ENCODE results near the gene LRRN4CL. TPM values are rescaled to one million over a fixed set of nuclear protein-coding genes. Genes with fewer than 3 reads are reported as not detected.
A peak's percentile ranks its signal among the peaks of the same experiment; 100 is the strongest.

The LRRN4CL gene
- total RNA-seq, 1 donor from 2014 or later, result 0.34 TPM

DNA sequence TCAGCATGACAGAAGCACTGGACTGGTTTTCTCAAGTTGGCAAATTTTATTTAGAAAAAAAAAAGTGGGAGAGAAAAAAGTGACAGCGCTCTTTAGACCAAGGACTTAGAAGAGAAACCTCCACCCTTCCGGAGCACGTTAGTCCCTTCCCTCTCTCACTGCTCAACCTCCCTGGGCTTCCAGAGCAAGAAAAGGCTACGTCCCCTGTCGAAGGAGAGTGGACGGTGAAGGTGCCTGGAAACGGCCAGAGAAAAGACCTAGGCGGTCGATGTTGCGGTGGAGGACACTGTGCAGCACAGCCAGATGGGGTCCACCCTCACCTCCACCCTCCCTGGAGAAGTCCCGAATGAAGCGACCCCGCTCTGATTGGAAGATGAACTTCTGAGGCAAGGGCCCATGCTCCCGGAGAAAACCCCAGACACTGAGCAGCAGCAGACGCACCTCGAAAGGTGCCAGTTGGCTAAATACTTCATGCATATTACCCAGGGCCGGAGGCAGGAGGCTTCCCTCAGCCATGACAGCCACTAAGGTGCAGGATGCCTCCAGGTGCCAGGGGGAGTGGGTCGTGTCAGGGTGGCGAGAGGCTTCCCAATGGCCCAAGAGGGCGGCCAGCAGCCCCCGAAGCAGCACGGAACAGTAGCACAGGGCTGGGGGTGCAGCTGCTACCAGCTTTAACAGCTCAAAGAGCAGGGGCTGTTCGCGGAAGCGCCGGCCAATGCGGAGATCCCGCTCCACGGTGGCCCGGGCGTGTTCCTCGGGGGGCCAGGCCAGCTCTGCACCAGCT lies 42.3 kb downstream of the LRRN4CL start:
- DNase-seq, result no peak

DNA sequence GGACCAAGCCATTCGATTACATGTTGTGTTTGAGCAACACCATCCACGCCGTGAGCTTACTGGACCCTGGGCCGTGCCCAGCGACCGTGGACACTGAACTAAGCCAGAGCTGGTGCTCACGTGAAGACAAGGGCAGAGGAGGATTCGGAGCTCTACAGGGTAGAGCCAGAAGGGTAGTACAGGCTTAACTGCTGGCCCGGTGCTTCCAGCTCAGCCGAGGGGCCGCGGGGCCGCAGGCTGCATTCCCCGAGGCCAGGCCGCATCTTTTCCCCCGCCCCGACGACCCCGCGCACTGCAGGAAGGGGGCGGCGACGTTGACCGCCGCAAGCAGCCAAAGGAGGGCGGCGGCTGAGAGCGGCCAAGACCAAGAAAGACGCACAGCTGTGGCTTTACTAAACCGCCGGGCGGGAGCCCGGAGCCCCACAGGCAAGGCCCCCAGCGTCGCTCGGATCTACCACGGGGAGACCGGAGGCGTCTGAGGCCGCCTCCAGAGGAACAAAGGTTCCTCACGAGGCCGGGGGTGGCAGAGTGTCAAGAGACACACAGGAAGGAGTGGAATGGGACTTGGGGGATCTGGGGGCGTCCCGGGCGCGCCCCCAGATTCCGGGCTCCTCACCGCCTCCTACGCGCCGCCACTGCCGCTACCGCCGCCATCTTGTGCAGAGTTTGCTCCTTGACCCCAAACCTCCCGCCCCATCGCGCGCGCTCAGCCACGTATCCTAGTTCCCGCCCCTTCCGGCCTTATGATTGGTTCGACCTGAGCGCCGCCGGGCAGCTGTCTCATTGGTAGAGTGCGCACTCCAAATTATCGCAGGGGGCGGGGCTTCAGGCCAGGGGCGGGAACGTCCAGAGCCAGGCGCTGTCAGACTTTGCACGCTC lies 43.1 kb downstream of the LRRN4CL start, which contains the start of gene GANAB:
Gene GANAB (minus strand): TSS at position 668 of the 879 bp plus-strand sequence. CDS start 14 bp downstream, at position 654.
- peak; percentile 99 for DNase-seq

DNA sequence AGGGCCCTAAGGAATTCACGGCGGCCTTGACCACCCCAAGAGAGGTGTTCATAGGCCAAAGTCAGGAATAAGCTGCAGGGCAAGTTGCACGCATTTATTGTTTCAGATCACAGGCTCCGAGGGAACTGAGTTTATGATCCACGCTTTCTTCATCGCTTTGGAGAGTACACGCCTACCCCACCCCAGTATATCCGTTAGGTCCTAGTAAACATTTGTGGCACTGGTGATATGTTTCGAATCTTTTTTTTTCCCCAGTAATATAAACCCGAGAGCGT lies 43.7 kb downstream of the LRRN4CL start:
- no peak for DNase-seq

DNA sequence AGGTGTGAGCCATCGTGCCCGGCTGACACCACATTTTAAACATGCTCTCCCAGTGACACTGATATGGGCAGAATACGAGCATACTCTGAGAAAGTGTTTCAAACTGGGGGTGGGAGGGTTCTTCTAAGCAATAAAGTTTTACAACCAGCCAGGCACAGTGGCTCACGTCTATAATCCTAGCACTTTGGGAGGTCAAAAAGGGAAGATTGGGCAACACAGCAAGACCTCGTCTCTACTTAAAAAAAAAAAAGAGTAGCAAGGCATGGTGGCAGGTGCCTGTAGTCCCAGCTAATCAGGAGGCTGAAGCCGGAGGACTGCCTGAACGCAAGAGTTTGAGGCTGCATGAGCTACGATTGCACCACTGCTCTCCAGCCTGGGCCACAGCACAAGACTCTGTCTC lies 45.1 kb downstream of the LRRN4CL start:
- DNase-seq, result no peak

Other genes starting within 250 kb of the LRRN4CL start
- gene AHNAK, start 142.7 kb downstream of the LRRN4CL start, total RNA-seq, result 517 and 766 TPM in 2 replicates
- 1,345 and 1,561 TPM in 2 replicates for gene EEF1G, start 115.6 kb downstream of the LRRN4CL start, total RNA-seq
- 13.8 and 15.1 TPM in 2 replicates for gene TUT1, start 98.0 kb downstream of the LRRN4CL start, total RNA-seq
- 190 and 209 TPM in 2 replicates for gene MTA2, start 87.7 kb downstream of the LRRN4CL start, total RNA-seq
- gene EML3, start 76.8 kb downstream of the LRRN4CL start, total RNA-seq, result 40.2 and 42.1 TPM in 2 replicates
- gene ROM1, start 76.3 kb downstream of the LRRN4CL start, total RNA-seq, result 5.4 and 5.6 TPM in 2 replicates
- 16.2 and 18.2 TPM in 2 replicates for gene B3GAT3, start 67.5 kb downstream of the LRRN4CL start, total RNA-seq
- 237 and 423 TPM in 2 replicates for gene GANAB, start 42.9 kb downstream of the LRRN4CL start, total RNA-seq
- 29.6 and 38.0 TPM in 2 replicates for gene INTS5, start 36.2 kb downstream of the LRRN4CL start, total RNA-seq
- gene C11orf98, start 24.3 kb downstream of the LRRN4CL start, total RNA-seq, result 27.5 and 28.6 TPM in 2 replicates
- gene CSKMT, start 24.2 kb downstream of the LRRN4CL start, total RNA-seq, result 5.2 and 5.8 TPM in 2 replicates
- 5.0 and 6.1 TPM in 2 replicates for gene UQCC3, start 17.9 kb downstream of the LRRN4CL start, total RNA-seq
- gene LBHD1, start 17.3 kb downstream of the LRRN4CL start, total RNA-seq, result 2.5 and 3.6 TPM in 2 replicates
- gene UBXN1, start 10.5 kb downstream of the LRRN4CL start, total RNA-seq, result 126 and 217 TPM in 2 replicates
- 19.4 and 38.6 TPM in 2 replicates for gene BSCL2, start 17.9 kb upstream of the LRRN4CL start, total RNA-seq
- not detected in 2 replicates for gene GNG3, start 18.1 kb upstream of the LRRN4CL start, total RNA-seq
- 6.5 and 11.1 TPM in 2 replicates for gene HNRNPUL2, start 37.9 kb upstream of the LRRN4CL start, total RNA-seq
- gene TTC9C, start 39.0 kb upstream of the LRRN4CL start, total RNA-seq, result 28.9 and 30.0 TPM in 2 replicates
- 12.2 and 14.1 TPM in 2 replicates for gene ZBTB3, start 64.6 kb upstream of the LRRN4CL start, total RNA-seq
- gene POLR2G, start 72.0 kb upstream of the LRRN4CL start, total RNA-seq, result 42.7 and 76.1 TPM in 2 replicates
- 35.7 and 40.2 TPM in 2 replicates for gene TAF6L, start 81.9 kb upstream of the LRRN4CL start, total RNA-seq
- gene TMEM179B, start 97.9 kb upstream of the LRRN4CL start, total RNA-seq, result 29.0 and 41.7 TPM in 2 replicates
- gene TMEM223, start 102.5 kb upstream of the LRRN4CL start, total RNA-seq, result 10.7 and 21.8 TPM in 2 replicates
- 38.1 and 44.2 TPM in 2 replicates for gene NXF1, start 115.9 kb upstream of the LRRN4CL start, total RNA-seq
- 34.4 and 36.8 TPM in 2 replicates for gene STX5, start 142.5 kb upstream of the LRRN4CL start, total RNA-seq
- not detected in 2 replicates for gene TEX54, start 143.3 kb upstream of the LRRN4CL start, total RNA-seq
- 39.4 and 46.3 TPM in 2 replicates for gene WDR74, start 150.1 kb upstream of the LRRN4CL start, total RNA-seq
- gene SLC3A2, start 191.4 kb upstream of the LRRN4CL start, total RNA-seq, result 77.9 and 84.9 TPM in 2 replicates
- gene CHRM1, start 231.8 kb upstream of the LRRN4CL start, total RNA-seq, result not detected in 2 replicates